PFSK-1 (cell line): ENCODE measurements around the gene PET100.

Experiments
- POLR2AphosphoS5 ChIP-seq: IDR thresholded peaks from 2 replicates; pipeline ENCODE4 v1.6.1; 2012; ENCODE audit warnings: low read depth, mild to moderate bottlenecking, control low read depth, low read length, moderate library complexity
- TAF1 ChIP-seq: IDR thresholded peaks from 2 replicates; pipeline ENCODE4 v1.6.1; 2012; ENCODE audit warnings: low read length, control low read depth, borderline replicate concordance; ENCODE audit not compliant: insufficient read depth
- TF ChIP-seq, protein P1 (sequence below), 2 experiments: IDR thresholded peaks; 2 replicates each; pipeline versions ENCODE4 v1.6.1 to v1.8.0; 2011 to 2012; ENCODE audit warnings: low read depth in 2 of 2, low read length in 2 of 2, control low read depth in 1 of 2, inconsistent platforms in 1 of 2, mild to moderate bottlenecking in 1 of 2, moderate library complexity in 1 of 2; ENCODE audit not compliant: insufficient read depth in 1 of 2

- TF ChIP-seq POLR2AphosphoS5 (no peak), TAF1 (no peak)
- TF ChIP-seq, protein P1, sequence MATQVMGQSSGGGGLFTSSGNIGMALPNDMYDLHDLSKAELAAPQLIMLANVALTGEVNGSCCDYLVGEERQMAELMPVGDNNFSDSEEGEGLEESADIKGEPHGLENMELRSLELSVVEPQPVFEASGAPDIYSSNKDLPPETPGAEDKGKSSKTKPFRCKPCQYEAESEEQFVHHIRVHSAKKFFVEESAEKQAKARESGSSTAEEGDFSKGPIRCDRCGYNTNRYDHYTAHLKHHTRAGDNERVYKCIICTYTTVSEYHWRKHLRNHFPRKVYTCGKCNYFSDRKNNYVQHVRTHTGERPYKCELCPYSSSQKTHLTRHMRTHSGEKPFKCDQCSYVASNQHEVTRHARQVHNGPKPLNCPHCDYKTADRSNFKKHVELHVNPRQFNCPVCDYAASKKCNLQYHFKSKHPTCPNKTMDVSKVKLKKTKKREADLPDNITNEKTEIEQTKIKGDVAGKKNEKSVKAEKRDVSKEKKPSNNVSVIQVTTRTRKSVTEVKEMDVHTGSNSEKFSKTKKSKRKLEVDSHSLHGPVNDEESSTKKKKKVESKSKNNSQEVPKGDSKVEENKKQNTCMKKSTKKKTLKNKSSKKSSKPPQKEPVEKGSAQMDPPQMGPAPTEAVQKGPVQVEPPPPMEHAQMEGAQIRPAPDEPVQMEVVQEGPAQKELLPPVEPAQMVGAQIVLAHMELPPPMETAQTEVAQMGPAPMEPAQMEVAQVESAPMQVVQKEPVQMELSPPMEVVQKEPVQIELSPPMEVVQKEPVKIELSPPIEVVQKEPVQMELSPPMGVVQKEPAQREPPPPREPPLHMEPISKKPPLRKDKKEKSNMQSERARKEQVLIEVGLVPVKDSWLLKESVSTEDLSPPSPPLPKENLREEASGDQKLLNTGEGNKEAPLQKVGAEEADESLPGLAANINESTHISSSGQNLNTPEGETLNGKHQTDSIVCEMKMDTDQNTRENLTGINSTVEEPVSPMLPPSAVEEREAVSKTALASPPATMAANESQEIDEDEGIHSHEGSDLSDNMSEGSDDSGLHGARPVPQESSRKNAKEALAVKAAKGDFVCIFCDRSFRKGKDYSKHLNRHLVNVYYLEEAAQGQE (IDR thresholded peaks at IDR 0.05; ENCODE audit: insufficient read depth in 1 of 2, low read depth in 2 of 2, low read length in 2 of 2) = no peak
These were observed 32.3 kb downstream of the PET100 start for GRCh38 chr19:7661744-7662538.
